ENCODE results near the gene LETM1.

LETM1 gene

DNA sequence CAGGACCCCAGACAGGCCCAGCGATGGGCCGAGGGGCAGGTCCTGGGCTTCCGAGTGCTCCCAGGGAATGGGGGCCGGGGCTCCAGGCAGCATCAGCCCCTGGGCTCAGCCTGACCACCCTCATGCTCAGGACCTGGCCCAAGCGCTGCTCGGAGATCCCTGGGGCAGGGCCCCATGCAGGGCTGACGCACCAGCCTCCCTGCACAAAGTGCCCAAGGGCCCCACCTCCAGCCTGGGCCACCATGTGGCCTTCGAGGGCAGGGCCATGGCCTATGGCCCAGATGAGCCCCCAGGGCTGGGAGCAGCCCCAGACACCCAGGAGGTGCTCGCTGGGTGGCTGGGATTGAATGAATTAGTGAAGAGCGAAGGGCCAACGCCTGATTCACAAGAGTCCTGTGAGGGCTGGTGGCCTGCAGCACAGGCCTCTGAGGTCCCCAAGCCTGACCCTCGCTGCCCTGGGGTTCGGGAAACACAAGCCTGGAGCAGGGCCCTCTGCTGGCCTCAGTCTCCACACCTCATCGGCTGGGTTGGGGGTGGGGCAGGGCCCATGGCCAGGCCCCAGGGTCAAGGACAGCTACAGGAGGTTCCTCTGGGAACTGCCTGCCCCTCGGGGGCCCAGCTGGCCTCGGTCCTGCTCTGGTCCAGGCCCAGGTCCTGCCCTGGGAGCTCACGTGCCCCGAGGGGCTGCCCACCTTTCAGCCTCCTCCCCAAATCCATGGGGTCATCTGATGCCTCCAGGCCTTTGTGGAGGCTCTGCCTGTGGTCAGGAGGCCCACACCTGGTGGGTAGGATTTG is 76.2 kb downstream of the LETM1 start:
- TF ChIP-seq, protein P1, sequence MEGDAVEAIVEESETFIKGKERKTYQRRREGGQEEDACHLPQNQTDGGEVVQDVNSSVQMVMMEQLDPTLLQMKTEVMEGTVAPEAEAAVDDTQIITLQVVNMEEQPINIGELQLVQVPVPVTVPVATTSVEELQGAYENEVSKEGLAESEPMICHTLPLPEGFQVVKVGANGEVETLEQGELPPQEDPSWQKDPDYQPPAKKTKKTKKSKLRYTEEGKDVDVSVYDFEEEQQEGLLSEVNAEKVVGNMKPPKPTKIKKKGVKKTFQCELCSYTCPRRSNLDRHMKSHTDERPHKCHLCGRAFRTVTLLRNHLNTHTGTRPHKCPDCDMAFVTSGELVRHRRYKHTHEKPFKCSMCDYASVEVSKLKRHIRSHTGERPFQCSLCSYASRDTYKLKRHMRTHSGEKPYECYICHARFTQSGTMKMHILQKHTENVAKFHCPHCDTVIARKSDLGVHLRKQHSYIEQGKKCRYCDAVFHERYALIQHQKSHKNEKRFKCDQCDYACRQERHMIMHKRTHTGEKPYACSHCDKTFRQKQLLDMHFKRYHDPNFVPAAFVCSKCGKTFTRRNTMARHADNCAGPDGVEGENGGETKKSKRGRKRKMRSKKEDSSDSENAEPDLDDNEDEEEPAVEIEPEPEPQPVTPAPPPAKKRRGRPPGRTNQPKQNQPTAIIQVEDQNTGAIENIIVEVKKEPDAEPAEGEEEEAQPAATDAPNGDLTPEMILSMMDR (conservative IDR thresholded peaks at IDR 0.05), result no peak
- H3K27ac ChIP-seq, result no peak overlapping the region

DNA sequence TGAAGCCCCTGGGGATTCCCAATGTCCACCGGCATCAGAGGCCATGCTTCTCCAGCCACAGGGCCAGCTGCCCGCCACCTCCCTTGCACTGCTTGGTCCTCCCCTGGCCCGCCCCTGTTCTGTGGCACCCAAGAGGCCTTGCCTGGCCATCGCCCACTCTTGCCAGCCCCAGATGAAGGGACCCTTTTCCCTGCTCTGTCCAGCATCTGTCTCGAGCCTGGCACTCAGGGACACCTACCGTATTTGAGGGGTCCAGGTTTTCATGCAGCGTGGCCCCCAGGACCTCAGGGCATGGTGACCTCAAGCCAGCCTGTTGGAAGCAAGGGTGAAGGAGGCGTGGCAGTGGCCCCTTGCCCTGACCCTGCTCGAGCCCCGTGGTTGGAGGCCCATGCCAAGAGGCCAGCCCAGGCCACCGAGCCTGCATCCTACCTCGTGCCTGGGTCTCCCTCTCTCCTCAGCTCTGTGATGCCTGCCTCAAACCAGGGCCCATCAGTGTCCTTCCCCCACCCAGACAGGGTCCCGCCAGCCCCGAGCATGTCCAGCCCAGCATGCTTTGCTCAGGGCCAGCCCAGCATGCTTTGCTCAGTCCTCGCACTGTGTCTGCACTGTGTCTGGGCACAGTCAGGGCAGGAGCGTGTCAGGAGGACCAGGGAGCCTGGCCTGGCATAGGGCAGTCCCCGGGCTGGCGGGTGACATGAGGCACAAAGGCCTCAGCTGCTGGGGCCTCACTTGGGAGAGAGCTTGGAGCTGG is 77.1 kb downstream of the LETM1 start:
- no peak overlapping the region for H3K27ac ChIP-seq
- TF ChIP-seq, protein P1 (conservative IDR thresholded peaks at IDR 0.05), result no peak

DNA sequence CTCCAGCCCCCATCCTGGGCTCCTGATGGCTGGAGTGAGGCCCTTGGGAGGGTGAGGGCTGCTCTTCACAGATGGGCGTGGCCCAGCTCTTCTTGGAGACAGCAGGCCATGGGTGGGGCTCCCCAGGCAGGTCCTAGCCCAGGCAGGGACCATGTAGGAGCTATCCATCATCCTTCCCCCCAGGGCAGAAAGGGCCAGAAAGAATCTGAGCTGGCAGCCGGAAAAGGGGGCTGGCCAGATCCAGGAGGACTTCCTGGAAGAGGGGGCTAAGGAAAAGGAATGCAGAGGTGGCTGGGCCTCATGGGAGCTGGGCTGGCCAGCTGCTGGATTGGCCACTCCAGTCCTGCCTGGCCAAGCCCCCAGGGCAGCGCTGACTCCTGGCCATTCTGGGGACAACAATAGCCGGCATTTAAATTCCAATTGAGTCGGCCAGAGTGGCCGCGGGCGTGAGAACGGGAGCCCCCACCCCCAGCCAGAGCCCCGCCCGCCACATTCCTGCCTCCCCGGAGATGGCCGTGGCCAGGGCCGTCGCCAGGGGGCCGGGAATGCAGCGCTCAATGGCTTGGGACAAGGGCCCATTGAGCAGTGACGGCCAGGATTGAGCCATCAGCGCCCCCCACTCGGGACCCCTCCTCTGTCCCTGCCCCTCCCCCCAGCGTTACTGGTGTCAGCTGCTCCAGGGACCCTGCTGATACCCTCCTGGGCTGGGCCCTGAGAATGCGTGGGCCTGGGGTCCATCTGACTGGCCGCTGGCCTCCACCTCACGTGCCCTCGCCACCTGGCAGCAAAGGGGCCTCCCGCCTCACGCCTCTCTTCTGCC is 77.9 kb downstream of the LETM1 start:
- TF ChIP-seq, protein P1 (conservative IDR thresholded peaks at IDR 0.05), result no peak
- H3K27ac ChIP-seq, result no peak overlapping the region

DNA sequence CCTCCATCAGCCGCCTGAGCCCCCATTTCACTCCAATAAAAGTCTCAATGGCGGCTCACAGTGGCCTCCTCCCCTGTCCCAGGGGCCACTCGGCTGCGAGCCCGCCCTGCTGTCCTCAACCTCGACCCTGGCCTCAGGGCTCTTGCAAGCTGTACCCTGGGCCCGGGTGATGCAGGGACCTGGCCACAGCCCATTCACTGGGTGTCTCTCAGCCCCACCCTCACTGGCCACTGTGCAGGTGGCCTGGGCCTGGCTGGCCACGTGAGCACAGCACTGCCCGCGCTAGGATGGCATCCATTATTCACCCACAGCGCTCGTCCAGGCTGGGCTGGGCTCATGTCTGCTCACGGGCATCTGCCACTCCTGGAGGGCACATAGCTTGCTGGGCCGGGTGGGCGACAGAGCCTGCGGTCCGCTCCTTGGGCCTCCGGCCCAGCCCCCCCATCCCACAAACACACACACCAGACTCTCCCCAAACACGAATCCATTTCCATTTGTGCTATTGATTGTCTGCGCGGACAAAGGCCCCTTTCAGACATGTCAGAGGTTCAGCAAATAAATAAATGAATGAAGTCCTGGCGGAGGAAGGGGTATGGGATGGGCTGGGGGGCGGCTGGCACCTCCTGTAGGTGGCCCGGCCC is 79.3 kb downstream of the LETM1 start:
- no peak overlapping the region for H3K27ac ChIP-seq
- TF ChIP-seq, protein P1 (conservative IDR thresholded peaks at IDR 0.05), result no peak

DNA sequence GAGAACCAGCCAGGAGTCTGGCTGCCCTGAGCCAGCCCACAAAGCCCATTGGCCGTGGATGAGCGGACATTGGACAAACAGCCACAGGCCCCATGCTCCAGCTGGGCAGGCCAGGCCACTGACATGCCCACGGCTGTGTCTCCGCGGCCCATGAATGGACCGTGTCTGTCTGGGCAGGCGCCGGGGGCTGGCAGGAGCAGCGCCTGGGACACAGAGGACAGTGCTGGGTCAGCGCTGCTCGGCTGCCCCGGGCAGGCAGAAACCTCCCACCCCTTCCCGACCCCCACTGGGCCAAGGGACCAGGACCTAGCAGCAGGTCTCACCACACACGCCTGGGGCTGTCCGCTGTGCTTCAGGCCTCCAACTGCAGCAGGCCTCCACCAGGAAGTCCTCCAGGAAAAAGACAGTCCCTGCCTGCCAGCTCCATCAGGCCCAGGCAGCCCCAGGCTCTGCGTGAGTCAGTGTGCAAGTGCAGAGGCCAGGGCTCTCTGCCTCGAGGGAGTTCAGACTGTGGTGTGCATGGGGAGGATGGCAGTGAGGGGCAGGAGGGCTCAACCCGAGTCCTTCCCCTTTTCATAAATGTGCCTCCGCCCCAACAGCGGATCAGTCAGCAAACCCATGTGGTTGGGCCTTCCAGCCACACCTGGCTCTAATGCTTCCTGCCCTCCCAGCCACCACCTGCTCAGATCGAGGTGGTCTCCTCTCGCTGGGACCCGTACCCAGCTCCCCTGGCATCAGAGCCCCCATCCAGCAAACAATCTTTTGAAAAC is 80.0 kb downstream of the LETM1 start:
- no peak overlapping the region for H3K27ac ChIP-seq
- TF ChIP-seq, protein P1 (conservative IDR thresholded peaks at IDR 0.05), result no peak

DNA sequence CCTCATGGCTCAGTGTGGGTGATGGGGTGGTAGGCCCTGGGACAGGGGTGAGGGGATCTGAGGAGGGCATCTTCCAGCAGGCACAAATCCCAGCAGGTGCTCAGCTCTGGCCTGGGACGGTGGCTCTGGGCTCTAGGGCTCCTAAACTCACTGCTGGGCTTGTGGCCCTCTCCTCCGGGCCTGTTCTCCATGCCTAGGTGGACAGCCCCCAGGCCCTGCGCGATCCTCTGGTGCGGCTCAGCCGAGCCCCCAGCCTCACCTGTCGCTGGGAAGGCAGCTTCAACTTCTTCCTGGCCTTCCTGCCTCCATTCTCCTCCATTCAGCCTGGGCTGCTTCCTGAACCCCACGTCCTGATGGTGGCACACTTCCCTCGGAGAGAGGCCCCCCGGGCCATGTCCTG is 82.2 kb downstream of the LETM1 start:
- no peak overlapping the region for H3K27ac ChIP-seq
- TF ChIP-seq, protein P1 (conservative IDR thresholded peaks at IDR 0.05), result no peak
